Mesodermal cell (in vitro differentiated cells): ENCODE results near the gene LCN10.

Experiments
- H3K27ac ChIP-seq: 2 replicates; pipeline ENCODE4 v1.7.0; 2013; ENCODE audit warnings: mild to moderate bottlenecking, low read depth, low read length, moderate library complexity; ENCODE audit not compliant: severe bottlenecking
- H3K36me3 ChIP-seq: 2 replicates; pipeline ENCODE4 v1.7.1; 2013; ENCODE audit warnings: mild to moderate bottlenecking, low read length, moderate library complexity; ENCODE audit not compliant: control insufficient read depth, insufficient read depth
- H3K4me1 ChIP-seq: one replicate; pipeline ENCODE4 v1.7.1; 2013; ENCODE audit warnings: mild to moderate bottlenecking, low read length; ENCODE audit not compliant: insufficient read depth, control insufficient read depth, poor library complexity, severe bottlenecking
- H3K4me3 ChIP-seq: 2 replicates; pipeline ENCODE4 v1.7.0; 2013; ENCODE audit warnings: low read length, control low read depth, mild to moderate bottlenecking; ENCODE audit not compliant: insufficient read depth, poor library complexity, severe bottlenecking; ENCODE audit errors: extremely low read depth
- H3K9me3 ChIP-seq: 2 replicates; pipeline ENCODE4 v1.7.1; 2013; ENCODE audit warnings: mild to moderate bottlenecking, low read length, moderate library complexity; ENCODE audit not compliant: control insufficient read depth
- WGBS, 2 experiments: methylation state at CpG; one replicate each; pipeline ENCODE4 v1.1.5; 2013; ENCODE audit warnings: missing lambda C conversion rate in 2 of 2; ENCODE audit not compliant: insufficient coverage in 2 of 2; 5-methylcytosine and 5-hydroxymethylcytosine counted together

The LCN10 gene

DNA sequence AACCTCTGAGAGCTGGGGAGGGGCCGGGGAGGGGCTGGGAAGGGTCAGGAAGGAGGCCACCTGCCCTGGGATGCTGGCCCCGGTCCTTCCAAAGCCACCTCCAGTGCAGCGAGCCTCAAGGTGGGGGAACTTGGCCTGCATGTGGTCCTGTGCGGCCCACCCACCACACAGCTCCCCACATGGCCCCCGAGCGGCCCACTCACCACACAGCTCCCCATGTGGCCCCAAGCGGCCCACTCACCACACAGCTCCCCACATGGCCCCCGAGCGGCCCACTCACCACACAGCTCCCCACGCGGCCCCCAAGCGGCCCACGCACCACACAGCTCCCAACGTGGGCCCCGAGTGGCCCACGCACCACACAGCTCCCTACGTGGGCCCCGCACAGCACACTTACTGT lies 2.0 kb upstream of the LCN10 start:
- WGBS, 2 experiments = 93 to 95% methylated on average over 10 to 11 of the region's 18 CpGs
- no peaks in the 10 kb centered on the region for H3K9me3 ChIP-seq
- H3K4me1 ChIP-seq = no peaks in the 10 kb centered on the region
- H3K4me3 ChIP-seq = no peak overlapping the region
- no peaks in the 10 kb centered on the region for H3K36me3 ChIP-seq
- no peak overlapping the region for H3K27ac ChIP-seq

- no peaks in the 10 kb centered on the region for H3K36me3 ChIP-seq
- no peak overlapping the region for H3K27ac ChIP-seq
- no peak overlapping the region for H3K4me3 ChIP-seq
- WGBS, 2 experiments = 92 to 93% methylated on average over 14 to 16 of the region's 16 CpGs
- H3K4me1 ChIP-seq = no peaks in the 10 kb centered on the region
- no peaks in the 10 kb centered on the region for H3K9me3 ChIP-seq
These were observed 985 bp upstream of the LCN10 start for GRCh38 chr9:136743639-136744211.

GRCh38 chr9:136741883-136742571 lies 713 bp downstream of the LCN10 start:
- Histone ChIP-seq H3K27ac (no peak overlapping the region), H3K4me3 (no peak overlapping the region), H3K9me3 (no peaks in the 10 kb centered on the region), H3K4me1 (no peaks in the 10 kb centered on the region), H3K36me3 (no peaks in the 10 kb centered on the region)
- 81 to 87% methylated on average over 23 to 32 of the region's 32 CpGs for WGBS, 2 experiments

DNA sequence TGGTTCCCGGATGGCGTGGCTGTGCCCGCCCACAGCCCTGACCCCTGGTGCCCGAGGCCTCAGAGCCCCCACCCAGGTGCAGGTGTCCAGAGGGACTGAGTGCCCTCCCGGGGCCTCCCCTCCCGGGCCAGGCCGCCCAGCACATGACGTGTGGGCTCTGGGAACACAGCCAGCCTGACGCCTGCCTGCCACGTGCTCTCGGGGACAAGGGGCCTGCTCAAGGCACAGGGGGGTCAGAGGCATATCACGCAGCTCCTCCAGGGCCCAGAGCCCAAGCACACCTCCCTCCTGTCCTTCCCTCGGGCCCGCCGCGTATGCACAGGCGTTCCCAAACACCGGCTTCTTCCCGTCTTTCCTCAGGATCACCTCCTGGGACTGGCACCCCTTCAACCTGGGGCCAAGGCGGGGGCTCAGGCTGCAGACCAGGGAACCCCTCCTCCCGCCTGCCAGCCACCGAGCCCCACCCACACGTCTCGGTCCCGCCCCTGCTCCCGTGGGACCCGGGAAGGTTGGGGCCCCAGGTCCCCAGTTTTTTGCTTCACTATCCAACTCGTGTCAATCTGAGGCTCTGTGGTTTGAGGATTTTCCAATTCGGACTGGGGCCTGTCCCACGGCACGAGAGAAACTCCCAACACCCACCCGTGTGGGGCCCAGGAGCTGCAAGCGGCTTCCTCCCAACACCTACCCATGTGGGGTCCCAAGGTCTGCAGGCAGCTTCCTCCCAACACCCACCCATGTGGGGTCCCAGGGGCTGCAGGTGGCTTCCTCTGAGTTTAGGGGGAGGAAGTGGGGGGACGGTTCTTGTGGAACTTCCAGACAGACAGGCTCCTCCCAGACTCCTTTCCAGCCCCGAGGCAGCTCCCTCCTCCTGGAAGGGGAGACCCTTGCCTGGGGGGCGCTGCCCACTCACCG lies 1.5 kb downstream of the LCN10 start:
- 80 to 84% methylated on average over 23 to 30 of the region's 37 CpGs for WGBS, 2 experiments
- H3K27ac ChIP-seq = no peak overlapping the region

GRCh38 chr9:136740491-136740890 lies 2.2 kb downstream of the LCN10 start:
- H3K36me3 ChIP-seq = no peaks in the 10 kb centered on the region
- H3K27ac ChIP-seq = no peak overlapping the region
- 90 to 91% methylated on average over 11 to 12 of the region's 16 CpGs for whole genome bisulfite sequencing, 2 experiments
- H3K9me3 ChIP-seq = no peaks in the 10 kb centered on the region
- no peak overlapping the region for H3K4me3 ChIP-seq
- no peaks in the 10 kb centered on the region for H3K4me1 ChIP-seq

More for the DNA sequence above, 1.5 kb downstream of the LCN10 start:
- Histone ChIP-seq H3K4me1 (no peaks in the 10 kb centered on the region), H3K4me3 (no peak overlapping the region), H3K9me3 (no peaks in the 10 kb centered on the region), H3K36me3 (no peaks in the 10 kb centered on the region)

DNA sequence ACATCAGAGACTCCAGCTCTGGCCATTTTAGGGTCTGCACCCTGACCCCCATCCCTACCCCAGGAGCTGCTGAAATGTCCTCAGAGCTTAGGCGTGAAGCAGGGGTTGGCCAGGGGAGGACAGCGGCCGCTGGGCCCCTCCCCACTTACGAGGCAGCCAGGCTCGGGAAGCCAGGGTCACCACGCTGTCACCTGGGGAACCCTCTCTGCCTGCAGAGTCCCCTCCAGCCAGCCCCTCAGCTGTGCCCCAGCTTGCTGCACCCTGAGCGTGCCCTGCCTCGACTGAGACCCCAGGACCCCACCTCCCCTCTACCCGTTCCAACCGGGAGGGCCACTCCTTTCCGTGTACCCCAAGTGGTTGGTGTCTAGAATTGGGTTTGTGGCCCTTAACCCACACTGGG lies 2.7 kb downstream of the LCN10 start:
- H3K36me3 ChIP-seq = no peaks in the 10 kb centered on the region
- H3K4me1 ChIP-seq = no peaks in the 10 kb centered on the region
- no peak overlapping the region for H3K4me3 ChIP-seq
- WGBS, 2 experiments = 94 to 100% methylated on average over 6 to 10 of the region's 11 CpGs
- H3K9me3 ChIP-seq = no peaks in the 10 kb centered on the region
- no peak overlapping the region for H3K27ac ChIP-seq

DNA sequence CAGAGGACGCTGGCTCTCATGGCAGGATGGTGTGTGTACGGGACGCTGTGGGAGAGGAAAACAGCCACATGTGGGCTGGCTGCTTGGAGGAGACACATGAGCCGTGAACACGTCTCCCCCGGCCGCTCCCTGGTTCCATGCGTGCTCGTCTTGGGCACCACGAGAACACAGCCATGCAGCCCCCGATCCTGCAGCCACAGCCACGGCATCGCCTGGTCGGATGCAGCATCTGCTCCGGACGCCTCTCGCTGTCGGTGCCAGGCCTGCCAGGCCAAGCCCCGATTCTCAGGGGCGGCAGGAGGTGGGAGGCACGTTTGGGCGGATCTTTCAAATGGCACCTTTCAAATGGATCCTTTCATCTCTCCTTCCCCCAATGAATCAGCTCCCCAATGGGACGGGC lies 3.2 kb downstream of the LCN10 start:
- WGBS, 2 experiments = 88 to 93% methylated on average over 19 of the region's 23 CpGs
- Histone ChIP-seq H3K36me3 (no peaks in the 10 kb centered on the region), H3K4me1 (no peaks in the 10 kb centered on the region)

DNA sequence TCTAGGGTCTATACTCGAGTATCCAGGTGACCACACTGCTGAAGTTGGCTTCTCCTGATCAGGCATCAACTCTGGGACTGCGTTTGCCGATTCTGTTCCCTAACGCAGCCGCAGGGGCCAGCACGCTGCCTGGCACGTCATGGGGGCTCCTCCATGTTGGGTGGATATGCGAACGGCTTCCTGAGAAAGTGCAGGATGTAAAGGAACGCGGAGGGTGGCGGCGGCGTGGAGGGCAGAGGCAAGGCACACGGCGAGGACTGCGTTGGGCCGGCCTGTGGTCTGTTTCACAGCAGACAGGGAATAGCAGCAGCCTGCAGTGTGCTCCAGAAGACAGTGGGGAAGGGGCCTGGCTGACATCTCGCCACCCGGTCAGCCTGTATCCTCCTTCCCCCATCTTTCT lies 3.8 kb downstream of the LCN10 start:
- WGBS, 2 experiments = 90 to 93% methylated on average over 16 to 19 of the region's 20 CpGs
- Histone ChIP-seq H3K27ac (no peak overlapping the region), H3K36me3 (no peaks in the 10 kb centered on the region), H3K4me1 (no peaks in the 10 kb centered on the region), H3K4me3 (no peak overlapping the region), H3K9me3 (no peaks in the 10 kb centered on the region)

More for the DNA sequence above, 3.2 kb downstream of the LCN10 start:
- Histone ChIP-seq H3K4me3 (no peak overlapping the region), H3K27ac (no peak overlapping the region), H3K9me3 (no peaks in the 10 kb centered on the region)

- no peak overlapping the region for H3K27ac ChIP-seq
- H3K4me1 ChIP-seq = peaks cover 4% of the 10 kb centered on the region
- WGBS, 2 experiments = 90 to 92% methylated on average over 10 to 17 of the region's 21 CpGs
- no peaks in the 10 kb centered on the region for H3K36me3 ChIP-seq
- no peaks in the 10 kb centered on the region for H3K9me3 ChIP-seq
- H3K4me3 ChIP-seq = no peak overlapping the region
These were observed 6.8 kb downstream of the LCN10 start for GRCh38 chr9:136735812-136736480.

DNA sequence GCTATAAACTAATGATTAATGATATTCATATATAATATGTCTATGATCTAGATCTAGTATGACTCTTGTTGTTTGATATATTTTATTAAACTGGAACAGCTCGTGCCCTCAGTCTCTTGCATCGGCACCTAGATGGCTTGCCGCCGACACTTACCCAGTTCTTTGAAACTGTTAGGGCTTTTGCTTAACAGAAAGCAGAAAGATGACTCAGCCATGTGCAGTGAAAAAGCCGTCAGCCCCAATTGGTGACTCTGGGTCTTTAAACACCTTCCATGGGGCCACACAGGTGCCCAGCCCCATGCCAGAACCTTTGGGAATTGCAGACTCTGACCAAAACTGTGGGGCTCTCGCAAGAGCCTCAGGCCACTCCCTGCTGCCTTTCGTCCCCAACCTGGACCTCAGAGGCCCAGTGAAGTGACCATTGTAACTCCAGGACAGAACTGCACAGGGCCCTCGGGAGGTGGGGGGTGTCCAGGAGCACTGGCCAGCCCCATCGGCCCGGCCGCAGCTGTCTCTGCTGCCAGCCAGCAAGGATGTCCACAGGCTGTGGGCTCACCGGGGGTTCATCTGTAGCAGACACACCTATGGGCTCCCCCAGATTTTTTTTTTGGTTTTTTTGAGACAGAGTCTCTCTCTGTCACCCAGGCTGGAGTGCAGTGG lies 7.8 kb downstream of the LCN10 start:
- Histone ChIP-seq H3K36me3 (no peaks in the 10 kb centered on the region), H3K9me3 (no peaks in the 10 kb centered on the region), H3K27ac (no peak overlapping the region), H3K4me3 (no peak overlapping the region), H3K4me1 (peaks cover 4% of the 10 kb centered on the region)
- 88 to 95% methylated on average over 11 to 12 of the region's 12 CpGs for WGBS, 2 experiments
